Activated effector memory CD4-positive, alpha-beta T cell treated with Interleukin-2 at 50 U/mL for 16 hours (primary cell): ENCODE results near the gene LRRC70.

Source experiments
- DNase-seq: peaks from one replicate; pipeline ENCODE4 v3.0.0-alpha.2; 2020

The LRRC70 gene

GRCh38 chr5:62575066-62575465 is 3.6 kb upstream of the LRRC70 start:
- DNase-seq, result no peak

- no peak for DNase-seq
Observed at GRCh38 chr5:62575489-62575888, 3.1 kb upstream of the LRRC70 start.

GRCh38 chr5:62576570-62577170 is 1.9 kb upstream of the LRRC70 start:
- DNase-seq, result no peak

GRCh38 chr5:62577488-62577887 is 1.1 kb upstream of the LRRC70 start:
- DNase-seq, result no peak

GRCh38 chr5:62579761-62580160 is 1.1 kb downstream of the LRRC70 start:
- DNase-seq, result no peak

- no peak for DNase-seq
Observed at GRCh38 chr5:62581836-62582597, 3.4 kb downstream of the LRRC70 start.

- DNase-seq, result no peak
Observed at GRCh38 chr5:62584391-62584790, 5.8 kb downstream of the LRRC70 start.

GRCh38 chr5:62585306-62585705 is 6.7 kb downstream of the LRRC70 start:
- DNase-seq, result no peak

GRCh38 chr5:62585751-62586150 is 7.1 kb downstream of the LRRC70 start:
- no peak for DNase-seq

- DNase-seq, result no peak
Observed at GRCh38 chr5:62587737-62588136, 9.1 kb downstream of the LRRC70 start.

- no peak for DNase-seq
Observed at GRCh38 chr5:62588668-62589067, 10.0 kb downstream of the LRRC70 start.

GRCh38 chr5:62589504-62589903 is 10.9 kb downstream of the LRRC70 start:
- no peak for DNase-seq

- DNase-seq, result no peak
Observed at GRCh38 chr5:62590387-62590786, 11.8 kb downstream of the LRRC70 start.

- DNase-seq, result no peak
Observed at GRCh38 chr5:62592558-62592957, 13.9 kb downstream of the LRRC70 start.

- no peak for DNase-seq
Observed at GRCh38 chr5:62593331-62593730, 14.7 kb downstream of the LRRC70 start.

- DNase-seq, result no peak
Observed at GRCh38 chr5:62594364-62594984, 15.9 kb downstream of the LRRC70 start.

GRCh38 chr5:62596096-62596495 is 17.5 kb downstream of the LRRC70 start:
- DNase-seq, result no peak

GRCh38 chr5:62596691-62597090 is 18.1 kb downstream of the LRRC70 start:
- no peak for DNase-seq

GRCh38 chr5:62597314-62597713 is 18.7 kb downstream of the LRRC70 start:
- DNase-seq, result no peak

GRCh38 chr5:62600560-62601252 is 22.1 kb downstream of the LRRC70 start:
- no peak for DNase-seq

GRCh38 chr5:62603934-62604333 is 25.3 kb downstream of the LRRC70 start:
- DNase-seq, result no peak

GRCh38 chr5:62605638-62606037 is 27.0 kb downstream of the LRRC70 start:
- no peak for DNase-seq

- DNase-seq, result no peak
Observed at GRCh38 chr5:62606878-62607277, 28.3 kb downstream of the LRRC70 start.

GRCh38 chr5:62607615-62608014 is 29.0 kb downstream of the LRRC70 start:
- DNase-seq, result no peak
